ENCODE data around the gene DUSP1. TPM values are rescaled to one million over a fixed set of nuclear protein-coding genes. Genes with fewer than 3 reads are reported as not detected.

DUSP1 gene
- total and polyA plus RNA-seq, 2 donors (not counting 3 experiments of a cell fraction or from before 2014, with no cell fraction given), result 36.1 to 196 TPM

DNA sequence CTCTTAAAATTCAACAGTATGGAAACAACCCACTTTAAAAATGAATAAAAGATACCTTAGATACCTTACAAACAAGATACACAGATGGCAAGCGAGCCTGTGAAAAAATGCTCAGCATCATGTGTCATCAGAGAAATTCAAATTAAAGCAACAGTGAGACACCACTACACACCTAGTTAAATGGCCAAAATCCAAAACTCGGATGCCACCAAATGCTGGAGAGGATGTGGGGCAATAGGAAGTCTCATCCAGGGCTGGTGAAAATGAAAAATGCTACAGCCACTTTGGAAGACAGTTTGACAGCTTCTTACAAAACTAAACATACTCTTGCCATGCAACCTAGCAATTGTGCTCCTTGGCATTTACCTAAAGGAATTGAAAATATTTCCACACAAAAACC is 17.9 kb downstream of the DUSP1 start:
- H3K27me3 ChIP-seq (ENCODE audit: control insufficient read depth in 2 of 2, insufficient read depth in 2 of 2, low read length in 2 of 2), result no peaks in the 10 kb centered on the region
- intact Hi-C loops (cut with micrococcal nuclease), result no loop called here
- BruUV-seq (replicated peaks), result no TSS peak
- POLR2A ChIA-PET, result interaction anchor here (1.1 kb wide), 1 partner anchor 13 kb away, joined by 4 read pairs; no protein-coding TSS in a partner anchor
- H2AFZ ChIP-seq (ENCODE audit: low read depth, low read length), result no peak overlapping the region
- DNase-seq (ENCODE audit: low read depth, low spot score) (no peak), FAIRE-seq (no peak)
- H3K9me3 ChIP-seq (replicated peaks; ENCODE audit: control insufficient read depth, insufficient read depth, low read length), result no peaks in the 10 kb centered on the region
- H3K79me2 ChIP-seq (ENCODE audit: control insufficient read depth, insufficient read depth, low read length), result no peaks in the 10 kb centered on the region
- no peak overlapping the region for H3K27ac ChIP-seq (ENCODE audit: insufficient read depth, low read depth, low read length)
- CTCF ChIA-PET, result interaction anchor here (1.1 kb wide), 3 partner anchors 20 to 40 kb away, joined by 3 to 5 read pairs (median 3); no protein-coding TSS in a partner anchor
- no peak overlapping the region for H3K4me2 ChIP-seq (ENCODE audit: insufficient read depth, low read length)
- H3K36me3 ChIP-seq (ENCODE audit: control insufficient read depth in 2 of 2, extremely low read depth in 1 of 2, insufficient read depth in 2 of 2, low read length in 2 of 2), result no peaks in the 10 kb centered on the region
- H3K4me1 ChIP-seq (ENCODE audit: control insufficient read depth, extremely low read depth, insufficient read depth, low read length), result peaks cover 14% of the 10 kb centered on the region
- no peaks in the 10 kb centered on the region for H3K9me1 ChIP-seq (replicated peaks; ENCODE audit: control insufficient read depth, extremely low read depth, insufficient read depth, low read length)
- TF ChIP-seq POLR2A (IDR thresholded peaks at IDR 0.05; ENCODE audit: low read depth, low read length) (no peak), JUN (IDR thresholded peaks at IDR 0.05; ENCODE audit: borderline replicate concordance, insufficient read depth, insufficient read length, low read depth) (no peak), GATA2 (IDR thresholded peaks at IDR 0.05; ENCODE audit: insufficient read depth, insufficient read length, low read depth, low read length) (no peak), FOS (IDR thresholded peaks at IDR 0.05; ENCODE audit: borderline replicate concordance, insufficient read depth, low read length) (no peak), EZH2 (IDR thresholded peaks at IDR 0.05; ENCODE audit: borderline replicate concordance, low read depth, low read length, severe bottlenecking) (no peak), POLR2AphosphoS5 (IDR thresholded peaks at IDR 0.05; ENCODE audit: insufficient read depth, low read depth, low read length) (no peak), MYC (IDR thresholded peaks at IDR 0.05; ENCODE audit: low read depth, low read length) (no peak)
- TF ChIP-seq, protein P1, sequence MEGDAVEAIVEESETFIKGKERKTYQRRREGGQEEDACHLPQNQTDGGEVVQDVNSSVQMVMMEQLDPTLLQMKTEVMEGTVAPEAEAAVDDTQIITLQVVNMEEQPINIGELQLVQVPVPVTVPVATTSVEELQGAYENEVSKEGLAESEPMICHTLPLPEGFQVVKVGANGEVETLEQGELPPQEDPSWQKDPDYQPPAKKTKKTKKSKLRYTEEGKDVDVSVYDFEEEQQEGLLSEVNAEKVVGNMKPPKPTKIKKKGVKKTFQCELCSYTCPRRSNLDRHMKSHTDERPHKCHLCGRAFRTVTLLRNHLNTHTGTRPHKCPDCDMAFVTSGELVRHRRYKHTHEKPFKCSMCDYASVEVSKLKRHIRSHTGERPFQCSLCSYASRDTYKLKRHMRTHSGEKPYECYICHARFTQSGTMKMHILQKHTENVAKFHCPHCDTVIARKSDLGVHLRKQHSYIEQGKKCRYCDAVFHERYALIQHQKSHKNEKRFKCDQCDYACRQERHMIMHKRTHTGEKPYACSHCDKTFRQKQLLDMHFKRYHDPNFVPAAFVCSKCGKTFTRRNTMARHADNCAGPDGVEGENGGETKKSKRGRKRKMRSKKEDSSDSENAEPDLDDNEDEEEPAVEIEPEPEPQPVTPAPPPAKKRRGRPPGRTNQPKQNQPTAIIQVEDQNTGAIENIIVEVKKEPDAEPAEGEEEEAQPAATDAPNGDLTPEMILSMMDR (IDR thresholded peaks at IDR 0.05; ENCODE audit: extremely low read depth in 1 of 2, insufficient read depth in 1 of 2, low read depth in 1 of 2, low read length in 2 of 2), result no peak
- TF ChIP-seq, protein P2, sequence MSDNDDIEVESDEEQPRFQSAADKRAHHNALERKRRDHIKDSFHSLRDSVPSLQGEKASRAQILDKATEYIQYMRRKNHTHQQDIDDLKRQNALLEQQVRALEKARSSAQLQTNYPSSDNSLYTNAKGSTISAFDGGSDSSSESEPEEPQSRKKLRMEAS (IDR thresholded peaks at IDR 0.05; ENCODE audit: insufficient read depth, insufficient read length), result no peak
- H3K4me3 ChIP-seq (replicated peaks in 1 of 3; ENCODE audit: insufficient read depth in 1 of 3, low read depth in 1 of 3, low read length in 3 of 3), result no peak overlapping the region
- no peak overlapping the region for H3K9ac ChIP-seq (replicated peaks; ENCODE audit: extremely low read depth, insufficient read depth, low read length)
- dilution Hi-C loops (cut with MboI; ENCODE audit: extremely low pct_ligation_motif_present, low sequenced_read_pairs), result no loop called here
- H4K20me1 ChIP-seq (replicated peaks; ENCODE audit: control insufficient read depth, extremely low read depth, insufficient read depth, low read length), result no peaks in the 10 kb centered on the region
